A673 (cell line): ENCODE data around the gene NPTN. TPM values are rescaled to one million over a fixed set of nuclear protein-coding genes. Genes with fewer than 3 reads are reported as not detected.
"Not testable (repeated sequence)": the region's sequence is repeated elsewhere in the genome, so short reads cannot be mapped to it uniquely, and the experiment has no call there.

Source experiments
- BruUV-seq: library from RNA; stranded (reverse); fragments of 400-500 nt; replicated peaks from 2 replicates; lab custom pipeline; 2021; lab: Mats Ljungman, UMichigan
- CTCF ChIA-PET: fragments of 300-600 bp; sonication (Branson Sonifier 250); formaldehyde crosslinking; loops from one replicate; lab custom pipeline; 2022; ENCODE audit warnings: antibody characterized with exemption; lab: Charles Lee
- POLR2A ChIA-PET: fragments of 300-600 bp; sonication (Branson Sonifier 250); formaldehyde crosslinking; loops from one replicate; lab custom pipeline; 2022; ENCODE audit warnings: antibody characterized with exemption; ENCODE audit not compliant: low non-redundant PET; lab: Charles Lee
- DNase-seq: peaks from one replicate; pipeline ENCODE4 v3.0.0-alpha.2; 2015; ENCODE audit warnings: low spot score
- H3K27ac ChIP-seq: fragments of 200-600 bp; sonication (generic); 2 replicates; pipeline ENCODE4 v1.5.1; 2016; ENCODE audit warnings: mixed run types, low read depth, mild to moderate bottlenecking, mixed read lengths, antibody characterized with exemption, low read length; ENCODE audit not compliant: poor library complexity, severe bottlenecking
- H3K27me3 ChIP-seq: fragments of 200-600 bp; sonication (generic); replicated peaks from 2 replicates; pipeline ENCODE4 v1.6.1; 2017; ENCODE audit warnings: mixed run types, low read depth, mild to moderate bottlenecking, mixed read lengths, antibody characterized with exemption, low read length; ENCODE audit not compliant: insufficient read depth, poor library complexity
- H3K36me3 ChIP-seq: fragments of 200-600 bp; sonication (generic); 2 replicates; pipeline ENCODE4 v1.6.1; 2016; ENCODE audit warnings: mixed run types, mild to moderate bottlenecking, mixed read lengths, antibody characterized with exemption, low read length; ENCODE audit not compliant: insufficient read depth, poor library complexity, severe bottlenecking
- H3K4me1 ChIP-seq: fragments of 200-600 bp; sonication (generic); 2 replicates; pipeline ENCODE4 v1.6.1; 2017; ENCODE audit warnings: mixed run types, mild to moderate bottlenecking, mixed read lengths, antibody characterized with exemption, low read length; ENCODE audit not compliant: insufficient read depth, poor library complexity, severe bottlenecking
- H3K4me3 ChIP-seq: fragments of 200-600 bp; sonication (generic); 2 replicates; pipeline ENCODE4 v1.5.1; 2016; ENCODE audit warnings: low read depth, mixed run types, mild to moderate bottlenecking, mixed read lengths, low read length; ENCODE audit not compliant: poor library complexity, severe bottlenecking
- H3K9me3 ChIP-seq: fragments of 200-600 bp; sonication (generic); 2 replicates; pipeline ENCODE4 v1.6.1; 2016; ENCODE audit warnings: mixed run types, low read depth, mild to moderate bottlenecking, mixed read lengths, antibody characterized with exemption, low read length; ENCODE audit not compliant: poor library complexity, severe bottlenecking
- CTCF ChIP-seq: fragments of 300-800, 200-600 bp; sonication (generic); conservative IDR thresholded peaks from 2 replicates; pipeline ENCODE4 v1.5.1; 2017; ENCODE audit warnings: low read depth, mild to moderate bottlenecking, antibody characterized with exemption, low read length, moderate library complexity, mixed read lengths
- EZH2 ChIP-seq: fragments of 200-600 bp; sonication (generic); IDR thresholded peaks from 2 replicates; pipeline ENCODE4 v1.6.1; 2017; ENCODE audit warnings: borderline replicate concordance, low read depth, mild to moderate bottlenecking, mixed read lengths, antibody characterized with exemption, low read length; ENCODE audit not compliant: poor library complexity, severe bottlenecking
- intact Hi-C: fragments of 100-400 bp; cut with micrococcal nuclease; formaldehyde crosslinking; loops from one replicate; pipeline ENCODE4 v1.10.0; 2022; ENCODE audit not compliant: unreplicated experiment
- total RNA-seq: library from RNA; stranded (reverse); gene quantifications from 2 replicates; pipeline ENCODE4 v1.2.3, GENCODE V29; 2021

Gene NPTN
- total RNA-seq, 1 experiment from 2014 or later = 101 TPM

DNA sequence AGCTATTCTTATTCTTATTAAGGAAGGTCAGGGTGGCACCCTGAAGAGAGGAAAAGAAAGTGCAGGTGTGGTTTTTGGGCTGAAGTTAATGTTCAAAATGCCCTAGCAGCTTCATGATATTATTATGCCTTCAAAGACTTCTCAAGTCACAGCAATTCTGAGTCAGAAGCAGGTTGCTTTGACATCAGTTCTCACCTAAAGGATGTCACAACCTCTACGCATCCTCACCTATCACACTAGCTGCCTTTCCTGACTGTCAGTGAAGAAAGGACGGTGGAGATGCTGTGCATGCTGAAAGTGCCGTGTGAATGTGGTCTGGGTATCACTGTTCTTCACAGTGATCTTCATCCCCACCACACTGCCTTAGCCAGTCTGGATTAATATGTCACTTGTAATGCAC lies 49.6 kb downstream of the NPTN start:
- Histone ChIP-seq H3K9me3 (no peaks in the 10 kb centered on the region), H3K4me3 (no peak overlapping the region), H3K4me1 (peaks cover 5% of the 10 kb centered on the region), H3K27ac (no peak overlapping the region), H3K27me3 (no peaks in the 10 kb centered on the region), H3K36me3 (peaks cover 41% of the 10 kb centered on the region)
- no TSS peak for BruUV-seq
- TF ChIP-seq EZH2 (no peak), CTCF (no peak)
- DNase-seq = no peak
- ChIA-PET CTCF (no interaction called here), POLR2A (no interaction called here)
- intact Hi-C loops = no loop called here

GRCh38 chr15:73582851-73583379 lies 50.3 kb downstream of the NPTN start:
- no peaks in the 10 kb centered on the region for H3K27me3 ChIP-seq
- H3K4me1 ChIP-seq = peaks cover 5% of the 10 kb centered on the region
- no peaks in the 10 kb centered on the region for H3K9me3 ChIP-seq
- no TSS peak for BruUV-seq
- peaks cover 41% of the 10 kb centered on the region for H3K36me3 ChIP-seq
- ChIA-PET CTCF (no interaction called here), POLR2A (no interaction called here)
- no peak for TF ChIP-seq CTCF
- no peak for TF ChIP-seq EZH2
- H3K27ac ChIP-seq = no peak overlapping the region
- no peak overlapping the region for H3K4me3 ChIP-seq
- intact Hi-C loops = no loop called here
- no peak for DNase-seq

DNA sequence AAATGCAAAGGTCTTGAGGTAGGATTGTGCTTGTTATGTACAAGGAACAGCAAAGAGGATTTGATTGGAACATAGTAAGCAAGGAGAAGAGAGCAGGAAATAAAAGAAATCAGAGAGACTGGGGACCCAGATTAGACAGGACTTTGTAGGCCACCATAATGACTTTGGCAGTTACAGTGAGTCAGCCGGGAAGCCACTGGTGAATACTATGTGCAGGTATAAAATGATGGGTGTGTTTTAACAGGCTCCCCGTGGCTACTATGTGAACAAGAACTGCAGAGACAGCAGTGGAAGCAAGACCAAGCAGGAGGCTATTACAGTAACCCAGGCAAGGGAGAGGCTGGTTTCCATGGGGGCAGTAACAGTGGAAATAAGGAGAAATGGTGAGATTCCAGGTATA lies 55.2 kb downstream of the NPTN start:
- BruUV-seq = no TSS peak
- Histone ChIP-seq H3K4me3 (no peak overlapping the region), H3K4me1 (peaks cover 15% of the 10 kb centered on the region), H3K27me3 (no peaks in the 10 kb centered on the region), H3K27ac (no peak overlapping the region), H3K9me3 (no peaks in the 10 kb centered on the region), H3K36me3 (peaks cover 9% of the 10 kb centered on the region)
- no peak for DNase-seq
- TF ChIP-seq EZH2 = no peak
- no peak for TF ChIP-seq CTCF
- intact Hi-C loops = no loop called here
- POLR2A ChIA-PET = no interaction called here
- CTCF ChIA-PET = no interaction called here

- intact Hi-C loops, CTCF ChIA-PET, DNase-seq, H3K9me3 ChIP-seq, H3K27ac ChIP-seq, POLR2A ChIA-PET, BruUV-seq, H3K4me3 ChIP-seq, H3K27me3 ChIP-seq: not testable (repeated sequence)
- H3K36me3 ChIP-seq = peaks cover 11% of the 10 kb centered on the region
- H3K4me1 ChIP-seq = peaks cover 19% of the 10 kb centered on the region
These were observed 55.6 kb downstream of the NPTN start for GRCh38 chr15:73577593-73577992.
